Measurements from ENCODE around the gene RPS28.
"Not testable (repeated sequence)": the region's sequence is repeated elsewhere in the genome, so short reads cannot be mapped to it uniquely, and the experiment has no call there.

The RPS28 gene

DNA sequence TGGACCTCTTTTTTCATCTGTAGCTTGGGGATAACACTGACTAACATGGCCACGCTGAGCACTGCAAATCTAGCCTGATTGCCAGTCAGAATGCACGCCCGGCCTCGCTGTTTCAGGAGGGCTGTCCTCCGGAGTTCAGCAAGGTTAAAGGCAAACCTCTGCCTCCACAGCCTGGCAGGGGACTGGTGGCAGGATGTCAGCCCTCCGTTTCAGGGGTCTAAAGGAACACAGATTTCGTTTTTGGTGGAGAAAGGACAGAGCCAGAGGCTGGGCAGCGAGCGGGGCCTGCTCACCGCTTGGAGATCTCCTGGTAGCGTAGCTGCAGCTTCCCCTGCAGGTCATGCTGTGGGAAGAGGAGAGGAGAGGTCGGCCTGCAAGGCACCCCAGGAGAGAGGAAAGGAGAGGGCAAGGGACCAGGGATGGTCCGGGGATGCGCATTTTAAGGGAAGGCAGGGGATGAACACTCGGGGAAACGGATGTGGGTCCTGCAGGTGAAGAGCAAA lies 681 bp upstream of the RPS28 start:
- DNase-seq (ENCODE audit: low spot score), result peak; percentile 24

GRCh38 chr19:8321986-8322637 lies 816 bp downstream of the RPS28 start:
- no peak for DNase-seq (ENCODE audit: low spot score)

DNA sequence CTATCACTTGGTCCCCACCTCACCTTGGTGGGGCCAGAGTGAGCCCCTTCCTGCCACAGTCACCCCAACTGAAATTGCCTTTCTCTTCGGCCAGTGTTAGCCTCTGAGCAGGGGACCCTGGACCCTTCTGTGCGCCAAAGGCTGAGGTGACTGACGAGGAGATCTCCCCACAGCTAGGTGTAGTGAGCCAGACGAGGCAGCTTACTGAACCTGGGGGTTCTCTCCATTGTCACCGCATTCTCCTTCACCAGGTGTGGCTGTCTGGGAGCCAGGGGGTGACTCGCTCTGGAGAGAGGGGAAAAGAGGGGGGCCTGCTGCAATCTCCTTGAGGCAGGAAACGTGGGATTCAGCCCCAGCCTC lies 1.3 kb downstream of the RPS28 start:
- no peak for DNase-seq (ENCODE audit: low spot score)

DNA sequence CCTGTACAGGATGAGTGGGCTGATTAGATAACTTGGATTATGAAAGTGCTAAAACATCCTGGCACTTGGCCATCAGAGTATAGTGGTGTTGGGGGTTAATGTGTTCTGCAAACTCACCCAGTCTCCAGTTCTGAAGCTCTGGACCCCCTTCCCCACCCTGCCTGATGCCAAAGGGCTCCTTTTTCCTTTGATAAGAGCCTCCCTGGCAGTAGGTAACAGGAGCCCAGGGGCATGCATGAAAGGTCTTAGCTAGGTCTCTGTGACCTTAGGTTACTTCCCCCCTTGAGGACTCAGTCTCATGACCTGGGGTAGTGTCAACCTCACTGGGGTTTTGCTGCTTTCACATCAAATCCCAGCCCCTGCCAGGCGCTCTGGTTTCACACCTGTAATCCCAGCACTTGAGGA lies 2.5 kb downstream of the RPS28 start:
- DNase-seq (ENCODE audit: low spot score), result no peak

DNA sequence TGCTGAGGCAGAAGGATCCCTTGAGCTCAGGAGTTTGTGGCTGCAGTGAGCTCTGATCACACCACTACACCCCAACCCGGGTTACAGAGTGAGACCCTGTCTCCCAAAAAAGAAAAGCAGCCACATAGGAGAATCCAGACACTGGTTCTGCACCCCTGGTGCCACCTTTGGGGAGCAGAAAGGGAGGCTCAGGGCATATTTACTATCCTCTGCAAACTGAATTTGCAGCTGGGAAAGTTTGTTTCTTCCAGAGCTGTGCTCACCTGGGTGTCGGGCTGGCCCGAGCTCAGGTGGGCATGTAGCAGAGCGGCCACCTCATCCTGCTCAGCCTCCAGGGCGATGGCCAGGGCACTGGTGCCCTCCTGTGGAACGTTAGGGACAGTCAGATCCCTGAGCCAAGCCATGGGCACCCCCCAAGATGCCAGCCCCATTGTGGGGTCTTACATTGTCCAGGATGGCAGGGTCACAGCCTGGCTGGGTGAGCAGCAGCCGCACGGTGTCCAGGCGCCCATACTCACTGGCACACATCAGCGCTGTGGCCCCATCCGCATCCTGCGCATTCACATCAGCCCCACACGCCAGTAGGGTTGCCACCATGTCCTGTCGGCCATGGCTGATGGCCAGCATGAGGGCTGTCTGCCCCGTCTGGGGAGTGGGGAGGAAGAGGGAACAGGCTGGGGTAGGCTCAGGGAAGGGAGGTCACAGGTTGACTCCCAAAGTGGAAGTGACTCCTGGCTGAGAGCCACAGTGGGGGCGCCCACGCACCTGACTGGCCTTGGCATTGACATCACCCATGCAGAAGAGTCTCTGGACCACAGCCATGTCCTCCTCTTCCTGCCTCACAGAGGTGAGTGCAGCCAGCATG lies 3.1 kb downstream of the RPS28 start:
- DNase-seq (ENCODE audit: low spot score), result no peak

DNA sequence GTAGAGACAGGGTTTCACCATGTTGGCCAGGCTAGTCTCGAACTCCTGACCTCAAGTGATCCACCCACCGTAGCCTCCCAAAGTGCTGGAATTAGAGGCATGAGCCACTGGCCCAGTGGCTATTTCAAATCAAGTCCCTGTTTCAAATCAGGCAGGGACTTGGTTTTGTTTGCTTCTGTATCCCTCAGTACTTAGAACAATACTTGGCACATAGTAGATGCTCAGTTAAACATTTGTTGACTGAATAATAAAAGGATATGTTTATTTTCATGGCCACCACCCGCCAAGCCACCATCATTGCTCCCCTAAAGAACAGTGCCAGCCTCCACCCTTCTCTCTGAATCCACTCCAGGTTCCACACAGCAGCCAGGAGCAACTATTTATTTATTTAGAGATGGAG lies 4.2 kb downstream of the RPS28 start:
- DNase-seq (ENCODE audit: low spot score), result no peak

GRCh38 chr19:8329996-8330395 lies 8.7 kb downstream of the RPS28 start:
- DNase-seq (ENCODE audit: low spot score), result peak; percentile 1

- DNase-seq (ENCODE audit: low spot score), result peak; percentile 0
Measured at GRCh38 chr19:8331263-8331845, 10.1 kb downstream of the RPS28 start.

- DNase-seq (ENCODE audit: low spot score), result no peak
Measured at GRCh38 chr19:8332976-8333766, 11.9 kb downstream of the RPS28 start.

DNA sequence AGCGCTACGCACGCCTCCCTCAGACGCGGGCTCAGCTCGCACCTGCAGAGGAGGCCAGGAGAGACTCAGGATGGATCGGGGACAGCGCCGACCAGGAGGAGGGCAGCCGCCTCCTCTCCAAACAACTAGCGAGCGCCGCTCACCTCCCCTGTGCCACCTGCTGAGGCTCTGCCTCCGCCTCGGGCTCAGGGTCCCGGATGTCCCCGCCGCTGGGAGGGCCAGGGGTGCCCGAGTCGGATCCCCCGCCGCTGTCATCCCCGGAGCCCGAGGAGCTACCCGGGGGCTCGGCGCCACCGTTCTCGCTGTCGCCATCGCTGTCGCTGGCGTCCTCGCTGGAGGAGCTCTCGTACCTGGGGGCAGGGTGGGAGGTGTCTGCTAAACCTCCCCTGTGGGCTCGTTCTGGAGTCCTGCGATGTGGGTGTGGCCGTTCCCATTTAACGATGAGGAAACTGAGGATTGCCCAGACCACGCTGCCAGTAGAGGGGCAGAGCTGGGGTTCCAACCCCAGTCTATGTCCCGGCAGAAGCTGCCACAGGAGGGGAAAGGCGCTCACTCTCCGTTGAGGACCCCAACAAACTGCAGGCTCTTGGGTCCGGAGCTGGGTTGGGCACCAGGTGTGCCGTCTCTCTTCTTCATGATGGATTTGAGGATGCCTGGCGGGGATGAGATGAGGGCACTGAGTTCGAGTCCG lies 12.6 kb downstream of the RPS28 start:
- no peak for DNase-seq (ENCODE audit: low spot score)

DNA sequence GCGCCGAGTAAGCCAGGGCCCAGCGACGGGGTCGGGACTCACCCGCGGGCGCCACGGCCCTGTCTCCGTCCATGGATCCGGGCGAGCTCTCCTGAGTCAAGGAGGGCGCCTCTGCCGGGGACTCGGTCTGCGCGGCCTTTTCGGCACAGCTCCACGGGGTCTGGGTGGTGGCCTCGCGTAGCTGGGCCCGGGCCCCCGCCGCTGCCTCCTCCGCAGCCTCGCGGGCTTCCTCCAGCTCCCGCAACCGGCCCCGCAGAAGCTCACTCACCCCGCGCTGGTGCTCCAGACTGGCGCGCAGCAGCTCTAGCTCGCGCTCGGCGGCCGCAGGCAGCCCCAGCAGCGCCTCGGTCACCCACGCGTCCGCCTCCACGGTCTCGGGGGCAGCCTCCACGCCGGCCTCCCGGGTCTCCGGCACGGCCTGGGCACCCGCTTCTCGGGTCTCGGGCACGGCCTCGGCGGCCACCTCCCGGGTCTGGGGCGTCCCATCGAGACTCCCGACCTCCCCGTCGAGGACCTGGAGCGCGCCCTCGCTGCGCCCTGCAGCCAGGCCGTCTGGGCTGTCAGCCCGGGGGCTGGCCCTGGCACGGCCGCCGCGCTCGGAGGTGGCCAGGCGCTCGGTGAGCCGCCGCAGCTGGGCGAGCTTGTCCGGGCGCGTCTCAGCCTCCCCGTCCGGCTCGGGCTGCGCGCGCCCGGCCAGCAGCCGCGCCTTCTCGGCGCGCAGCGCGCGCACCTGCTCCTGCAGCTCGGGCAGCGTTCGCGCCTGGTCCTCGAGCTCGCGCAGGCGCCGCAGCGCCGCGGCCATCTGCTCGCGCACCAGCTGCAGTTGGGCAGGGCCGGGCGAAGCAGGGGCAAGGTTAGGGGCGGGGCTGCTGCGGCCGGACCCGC lies 13.4 kb downstream of the RPS28 start:
- peak; percentile 48 for DNase-seq (ENCODE audit: low spot score)

DNA sequence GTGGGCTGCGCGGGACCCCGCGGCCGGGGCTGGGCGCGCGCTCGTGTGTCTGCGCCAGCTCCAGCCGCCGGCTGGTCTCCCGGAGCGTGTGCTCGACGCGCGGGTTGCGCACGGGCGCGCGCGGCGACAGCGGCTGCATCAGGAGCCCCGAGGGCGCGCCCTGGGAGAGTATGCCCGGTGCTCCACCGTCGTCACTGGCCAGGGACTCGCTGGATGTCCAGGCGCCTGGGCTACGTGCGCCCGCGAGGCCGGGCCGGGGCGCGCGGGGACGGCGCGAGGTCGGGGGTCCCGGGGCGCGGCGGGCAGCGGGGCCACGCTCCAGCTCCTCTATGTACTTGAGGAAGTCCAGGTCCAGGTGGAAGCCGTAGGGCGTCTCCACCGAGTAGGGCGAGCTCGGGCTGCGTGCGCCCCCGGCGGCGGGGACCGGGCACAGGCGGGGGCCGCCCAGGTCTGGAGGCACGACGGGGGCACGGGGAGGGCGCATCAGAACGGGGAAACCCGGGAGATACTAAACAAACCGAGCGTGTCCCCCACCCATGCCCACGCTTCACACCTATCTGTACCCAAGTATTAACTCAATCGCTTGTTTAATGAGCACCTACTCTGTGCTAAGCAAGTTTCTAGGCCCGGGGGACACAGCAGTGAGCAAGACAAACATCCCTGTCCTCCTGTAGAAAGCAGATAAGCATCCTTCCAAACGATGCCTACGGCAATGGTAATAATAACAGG lies 14.2 kb downstream of the RPS28 start:
- DNase-seq (ENCODE audit: low spot score), result no peak

DNA sequence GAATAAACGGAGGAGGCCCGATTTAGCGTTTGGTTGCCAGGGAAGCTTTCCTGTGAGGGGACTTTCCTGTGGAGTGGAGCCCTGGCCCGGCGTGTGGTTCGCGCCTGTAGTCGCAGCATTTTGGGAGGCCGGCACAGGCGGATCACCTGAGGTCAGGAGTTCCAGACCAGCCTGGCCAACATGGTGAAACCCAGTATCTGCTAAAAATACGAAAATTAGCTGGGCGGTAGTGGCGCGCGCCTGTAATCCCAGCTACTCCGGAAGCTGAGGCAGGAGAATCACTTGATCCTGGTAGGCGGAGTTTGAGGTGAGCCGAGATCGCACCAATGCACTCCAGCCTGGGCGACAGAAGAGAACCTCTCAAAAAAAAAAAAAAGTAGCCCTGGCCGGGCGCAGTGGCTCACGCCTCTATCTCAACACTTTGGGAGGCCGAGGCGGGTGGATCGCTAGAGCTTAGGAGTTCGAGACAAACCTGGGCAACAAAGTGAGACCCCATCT lies 14.8 kb downstream of the RPS28 start:
- no peak for DNase-seq (ENCODE audit: low spot score)

GRCh38 chr19:8336660-8337059 lies 15.4 kb downstream of the RPS28 start:
- no peak for DNase-seq (ENCODE audit: low spot score)

DNA sequence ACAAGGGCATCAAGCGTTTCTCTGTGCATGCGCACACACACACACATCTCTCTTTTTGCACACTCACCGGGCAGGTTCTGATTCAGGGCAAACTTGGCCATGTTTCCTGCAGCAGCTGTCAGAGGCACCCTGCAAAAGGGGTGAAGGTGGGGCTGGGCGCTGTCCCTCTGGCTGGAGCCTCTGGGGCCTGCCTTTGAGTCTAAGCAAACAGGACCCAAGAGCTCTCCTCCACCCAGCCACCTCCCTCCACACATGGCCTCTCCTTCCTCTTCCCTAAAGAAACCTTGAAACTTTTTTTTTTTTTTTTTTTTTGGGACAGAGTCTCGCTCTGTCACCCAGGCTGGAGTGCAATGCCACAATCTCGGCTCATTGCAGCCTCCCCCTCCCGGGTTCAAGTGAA lies 16.4 kb downstream of the RPS28 start:
- DNase-seq (ENCODE audit: low spot score), result no peak

- DNase-seq (ENCODE audit: low spot score), result no peak
Measured at GRCh38 chr19:8338835-8339234, 17.5 kb downstream of the RPS28 start.

GRCh38 chr19:8340341-8341096 lies 19.2 kb downstream of the RPS28 start:
- no peak for DNase-seq (ENCODE audit: low spot score)

- DNase-seq (ENCODE audit: low spot score), result not testable (repeated sequence)
Measured at GRCh38 chr19:8341504-8341903, 20.2 kb downstream of the RPS28 start.

DNA sequence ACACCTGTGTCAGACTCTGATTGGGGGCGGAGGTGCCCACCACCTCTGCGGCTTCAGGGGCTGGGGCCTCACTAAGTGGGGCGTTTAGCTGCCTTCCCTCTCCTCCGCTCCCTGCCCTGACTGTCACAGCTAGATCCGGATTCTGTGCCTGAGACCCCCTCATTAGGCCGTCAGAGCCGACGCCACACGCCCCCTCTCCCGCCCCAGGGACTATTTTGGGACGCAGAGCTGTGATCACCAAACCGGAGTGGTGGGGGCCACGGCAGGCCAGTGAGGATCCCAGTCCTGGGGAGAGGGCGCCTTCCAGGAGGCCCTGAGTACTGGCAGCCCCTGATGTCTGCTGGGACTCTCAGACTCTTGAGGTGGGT lies 21.0 kb downstream of the RPS28 start:
- DNase-seq (ENCODE audit: low spot score), result peak; percentile 1

Measured in AG08395 (cell line).